Measurements from ENCODE around the gene OR4C16.

OR4C16 gene, protein sequence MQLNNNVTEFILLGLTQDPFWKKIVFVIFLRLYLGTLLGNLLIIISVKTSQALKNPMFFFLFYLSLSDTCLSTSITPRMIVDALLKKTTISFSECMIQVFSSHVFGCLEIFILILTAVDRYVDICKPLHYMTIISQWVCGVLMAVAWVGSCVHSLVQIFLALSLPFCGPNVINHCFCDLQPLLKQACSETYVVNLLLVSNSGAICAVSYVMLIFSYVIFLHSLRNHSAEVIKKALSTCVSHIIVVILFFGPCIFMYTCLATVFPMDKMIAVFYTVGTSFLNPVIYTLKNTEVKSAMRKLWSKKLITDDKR

DNA sequence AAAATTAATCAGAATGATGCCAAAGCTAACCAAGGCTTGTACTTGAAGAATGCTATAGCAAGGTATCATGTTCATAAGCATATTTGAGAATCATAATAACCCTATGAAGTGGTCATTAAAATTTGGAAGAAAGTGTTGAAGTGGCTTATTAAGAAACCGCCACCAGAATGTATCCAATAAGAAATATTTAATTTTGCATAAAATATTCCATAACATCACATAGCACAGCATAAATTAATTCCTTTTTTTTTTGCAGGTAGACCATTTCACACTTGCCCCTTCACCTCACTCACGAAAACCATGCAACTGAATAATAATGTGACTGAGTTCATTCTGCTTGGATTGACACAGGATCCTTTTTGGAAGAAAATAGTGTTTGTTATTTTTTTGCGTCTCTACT lies at the start of gene OR4C16:
TSS of gene OR4C16 (plus strand) at position 301 of the 400 bp plus-strand sequence. CDS start at position 301, 0 bp downstream.
- no peak for DNase-seq

DNA sequence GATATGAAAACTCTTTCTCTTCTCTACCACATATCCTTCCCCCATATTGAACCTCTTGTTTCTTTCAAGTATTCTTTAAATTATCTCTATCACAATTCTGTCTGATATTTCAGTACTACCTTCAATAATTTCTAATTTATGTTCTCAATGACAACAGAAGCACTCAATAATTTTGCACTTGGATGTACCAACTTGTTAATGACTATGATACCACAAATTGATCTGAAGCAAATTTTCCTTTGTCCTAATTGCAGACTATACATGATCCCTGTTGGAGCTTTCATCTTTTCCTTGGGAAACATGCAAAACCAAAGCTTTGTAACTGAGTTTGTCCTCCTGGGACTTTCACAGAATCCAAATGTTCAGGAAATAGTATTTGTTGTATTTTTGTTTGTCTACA lies 17.8 kb upstream of the OR4C16 start, which contains the start of gene OR4C15:
TSS of gene OR4C15 (plus strand) at position 301 of the 400 bp plus-strand sequence. CDS start at position 301, 0 bp downstream.
- DNase-seq: no peak

DNA sequence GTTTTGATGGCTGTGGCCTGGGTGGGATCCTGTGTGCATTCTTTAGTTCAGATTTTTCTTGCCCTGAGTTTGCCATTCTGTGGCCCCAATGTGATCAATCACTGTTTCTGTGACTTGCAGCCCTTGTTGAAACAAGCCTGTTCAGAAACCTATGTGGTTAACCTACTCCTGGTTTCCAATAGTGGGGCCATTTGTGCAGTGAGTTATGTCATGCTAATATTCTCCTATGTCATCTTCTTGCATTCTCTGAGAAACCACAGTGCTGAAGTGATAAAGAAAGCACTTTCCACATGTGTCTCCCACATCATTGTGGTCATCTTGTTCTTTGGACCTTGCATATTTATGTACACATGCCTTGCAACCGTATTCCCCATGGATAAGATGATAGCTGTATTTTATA lies 620 bp downstream of the OR4C16 start:
- no peak for DNase-seq

DNA sequence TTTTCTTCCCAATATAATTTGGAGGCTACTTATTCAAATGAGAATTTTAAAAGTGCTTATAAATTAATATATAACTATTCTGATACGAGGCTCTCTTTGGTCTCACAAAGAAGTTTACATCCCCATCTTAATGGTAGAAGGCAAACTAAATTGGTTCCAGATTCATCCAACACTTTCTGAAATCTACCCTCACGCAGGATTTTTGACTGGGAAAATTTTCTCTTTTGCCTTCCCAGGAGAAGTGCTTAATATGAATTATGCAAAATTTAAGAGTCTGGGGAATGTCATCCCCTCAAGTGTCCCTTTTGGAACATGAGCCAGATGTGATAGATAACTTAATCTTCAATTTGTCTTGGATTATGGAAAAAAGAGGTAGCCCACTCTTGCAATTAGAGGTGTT lies 35.6 kb downstream of the OR4C16 start, which contains the start of gene OR4C11:
TSS of gene OR4C11 (minus strand) at position 101 of the 400 bp plus-strand sequence. CDS start 3,272 bp downstream, outside the sequence.
- no peak for DNase-seq
